K562 (cell line): ENCODE measurements around the gene NTRK1.

Experiments
- CTCF ChIP-seq, 3 experiments: IDR thresholded peaks in 2 of 3; conservative IDR thresholded peaks in 1 of 3; 2 replicates each; pipeline ENCODE4 v1.5.1; 2011 to 2012; ENCODE audit warnings: low read length in 3 of 3, mild to moderate bottlenecking in 3 of 3, control low read depth in 2 of 3, improper control_type of control experiment in 1 of 3, inconsistent platforms in 1 of 3, low read depth in 1 of 3, mixed read lengths in 1 of 3, moderate library complexity in 1 of 3; ENCODE audit not compliant: insufficient read depth in 2 of 3
- FOSL1 ChIP-seq: fragments of 200-800 bp; sonication (Bioruptor generic); conservative IDR thresholded peaks from 2 replicates; pipeline ENCODE4 v1.6.1; 2016; ENCODE audit warnings: missing genetic modification characterization, missing compliant biosample characterization
- FOXK2 ChIP-seq, 2 experiments: fragments of 450-650 bp; IDR thresholded peaks in 1 of 2; conservative IDR thresholded peaks in 1 of 2; 2 replicates each; pipeline ENCODE4 v1.6.1; 2016; ENCODE audit warnings: low read depth in 2 of 2, mild to moderate bottlenecking in 1 of 2
- PKNOX1 ChIP-seq: fragments of 450-650 bp; IDR thresholded peaks from 2 replicates; pipeline ENCODE4 v1.6.1; 2016
- SREBF2 ChIP-seq: sonication (generic); formaldehyde crosslinking; IDR thresholded peaks from 2 replicates; pipeline ENCODE4 v1.4.0; 2020; ENCODE audit warnings: mild to moderate bottlenecking, missing genetic modification reagents
- ZKSCAN1 ChIP-seq: fragments of 150-350 bp; IDR thresholded peaks from 2 replicates; pipeline ENCODE4 v1.6.1; 2016; ENCODE audit warnings: low read depth, low read length
- ZNF76 ChIP-seq: fragments of 250-450 bp; sonication (Bioruptor Pico); IDR thresholded peaks from 2 replicates; pipeline ENCODE4 v1.4.0; 2020; ENCODE audit warnings: mild to moderate bottlenecking, moderate library complexity, borderline replicate concordance

GRCh38 chr1:156881663-156882062, 21.0 kb downstream of the NTRK1 start:
- TF ChIP-seq PKNOX1: no peak
- no peak for TF ChIP-seq FOSL1
- no peak for TF ChIP-seq CTCF (IDR thresholded peaks at IDR 0.05 in 2 of 3, conservative IDR thresholded peaks at IDR 0.05 in 1 of 3; ENCODE audit: insufficient read depth in 2 of 3, low read depth in 1 of 3, low read length in 3 of 3)
- TF ChIP-seq SREBF2 (CRISPR knock-in tag): no peak
- no peak for TF ChIP-seq ZKSCAN1
- TF ChIP-seq FOXK2 (conservative IDR thresholded peaks at IDR 0.05 in 1 of 2, IDR thresholded peaks at IDR 0.05 in 1 of 2; ENCODE audit: low read depth in 2 of 2): no peak
- TF ChIP-seq ZNF76 (CRISPR knock-in tag): no peak
